A673 (cell line): ENCODE measurements around the gene ARHGEF4.

Experiments used
- EZH2 ChIP-seq: fragments of 200-600 bp; sonication (generic); IDR thresholded peaks from 2 replicates; pipeline ENCODE4 v1.6.1; 2017; ENCODE audit warnings: borderline replicate concordance, low read depth, mild to moderate bottlenecking, mixed read lengths, antibody characterized with exemption, low read length; ENCODE audit not compliant: poor library complexity, severe bottlenecking
- TF ChIP-seq, protein P1 (sequence below): fragments of 300-800, 200-600 bp; sonication (generic); conservative IDR thresholded peaks from 2 replicates; pipeline ENCODE4 v1.5.1; 2017; ENCODE audit warnings: low read depth, mild to moderate bottlenecking, antibody characterized with exemption, low read length, moderate library complexity, mixed read lengths

- TF ChIP-seq, protein P1, sequence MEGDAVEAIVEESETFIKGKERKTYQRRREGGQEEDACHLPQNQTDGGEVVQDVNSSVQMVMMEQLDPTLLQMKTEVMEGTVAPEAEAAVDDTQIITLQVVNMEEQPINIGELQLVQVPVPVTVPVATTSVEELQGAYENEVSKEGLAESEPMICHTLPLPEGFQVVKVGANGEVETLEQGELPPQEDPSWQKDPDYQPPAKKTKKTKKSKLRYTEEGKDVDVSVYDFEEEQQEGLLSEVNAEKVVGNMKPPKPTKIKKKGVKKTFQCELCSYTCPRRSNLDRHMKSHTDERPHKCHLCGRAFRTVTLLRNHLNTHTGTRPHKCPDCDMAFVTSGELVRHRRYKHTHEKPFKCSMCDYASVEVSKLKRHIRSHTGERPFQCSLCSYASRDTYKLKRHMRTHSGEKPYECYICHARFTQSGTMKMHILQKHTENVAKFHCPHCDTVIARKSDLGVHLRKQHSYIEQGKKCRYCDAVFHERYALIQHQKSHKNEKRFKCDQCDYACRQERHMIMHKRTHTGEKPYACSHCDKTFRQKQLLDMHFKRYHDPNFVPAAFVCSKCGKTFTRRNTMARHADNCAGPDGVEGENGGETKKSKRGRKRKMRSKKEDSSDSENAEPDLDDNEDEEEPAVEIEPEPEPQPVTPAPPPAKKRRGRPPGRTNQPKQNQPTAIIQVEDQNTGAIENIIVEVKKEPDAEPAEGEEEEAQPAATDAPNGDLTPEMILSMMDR, result no peak
- TF ChIP-seq EZH2, result no peak
Measured at GRCh38 chr2:130826419-130826818, 10.3 kb upstream of the ARHGEF4 start.
